GM18507 (cell line): ENCODE data around the gene UST.
A peak's percentile ranks its signal among the peaks of the same experiment; 100 is the strongest.

ENCODE experiments used
- DNase-seq: peaks from one replicate; pipeline ENCODE4 v3.0.0; 2011; ENCODE audit warnings: low read depth; ENCODE audit not compliant: insufficient read length; ENCODE audit errors: extremely low spot score
- FAIRE-seq: peaks from 2 replicates; lab custom pipeline; 2011; peaks lifted over from hg19 to GRCh38; lab: Jason Lieb, UNC

Gene UST

GRCh38 chr6:149109397-149110070 lies 362.7 kb downstream of the UST start:
- FAIRE-seq (peak; percentile 9), DNase-seq (no peak)

- peak; percentile 75 for FAIRE-seq
These were observed 364.8 kb downstream of the UST start for GRCh38 chr6:149111556-149112115.

GRCh38 chr6:149112976-149113375 lies 366.1 kb downstream of the UST start:
- no peak for DNase-seq
- peak; percentile 59 for FAIRE-seq

More at GRCh38 chr6:149111556-149112115, 364.8 kb downstream of the UST start:
- no peak for DNase-seq

DNA sequence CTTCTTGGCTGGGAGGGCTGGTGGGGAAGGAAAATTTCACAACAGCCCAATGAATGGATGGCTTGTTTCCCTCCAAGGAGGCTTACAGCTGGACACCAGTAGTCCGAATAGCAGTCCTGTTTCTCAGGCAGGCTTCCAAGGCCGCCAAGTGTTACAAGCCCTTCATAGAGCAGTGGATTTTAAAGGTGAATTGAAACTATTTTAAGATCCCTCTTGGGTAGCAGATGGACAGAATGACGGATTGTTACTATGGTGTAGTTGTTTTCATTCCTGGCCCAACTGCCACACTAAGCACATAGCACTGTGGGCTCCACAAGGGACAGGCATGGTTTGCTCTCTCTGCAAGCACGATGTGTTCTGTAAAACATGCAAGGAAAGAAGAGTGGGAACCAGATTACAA lies 367.3 kb downstream of the UST start:
- FAIRE-seq (no peak), DNase-seq (no peak)

- FAIRE-seq (no peak), DNase-seq (no peak)
These were observed 372.2 kb downstream of the UST start for GRCh38 chr6:149118737-149119653.

DNA sequence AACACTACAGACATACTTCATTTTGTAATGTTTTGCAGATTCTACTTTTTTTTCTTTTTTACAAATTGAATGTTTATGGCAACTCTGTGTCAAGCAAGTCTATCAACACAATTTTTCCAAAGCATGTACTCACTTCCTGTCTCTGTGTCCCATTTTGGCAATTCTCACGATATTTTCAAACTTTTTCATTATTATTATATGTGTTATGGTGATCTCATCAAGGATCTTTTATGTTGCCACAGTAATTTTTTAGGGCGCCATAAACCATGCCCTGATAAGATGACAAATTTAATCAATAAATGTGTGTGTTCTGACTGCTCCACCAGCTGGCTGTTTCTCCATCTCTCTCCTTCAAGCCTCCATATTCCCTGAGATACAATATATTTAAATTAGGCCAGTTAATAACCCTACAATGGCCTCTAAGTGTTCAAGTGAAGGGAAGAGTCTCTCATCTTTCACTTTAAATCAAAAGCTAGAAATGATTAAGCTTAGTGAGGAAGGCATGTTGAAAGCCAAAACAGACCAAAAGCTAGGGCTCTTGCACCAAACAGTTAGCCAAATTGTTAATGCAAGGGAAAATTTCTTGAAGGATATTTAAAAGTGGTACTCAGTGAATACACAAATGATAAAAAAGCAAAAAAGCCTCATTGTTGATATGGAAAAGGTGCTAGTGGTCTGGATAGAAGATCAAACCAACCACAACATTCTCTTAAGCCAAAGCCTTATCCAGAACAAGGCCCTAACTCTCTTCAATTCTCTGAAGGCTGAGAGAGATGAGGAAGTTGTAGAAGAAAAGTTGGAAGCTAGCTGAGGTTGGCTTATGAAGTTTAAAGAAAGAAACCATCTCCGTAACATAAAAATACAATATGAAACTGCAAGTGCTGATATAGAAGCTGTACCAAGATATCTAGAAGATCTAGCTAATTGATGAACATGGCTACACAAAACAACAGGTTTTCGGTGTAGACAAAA lies 376.3 kb downstream of the UST start:
- FAIRE-seq (no peak), DNase-seq (no peak)

GRCh38 chr6:149125309-149125708 lies 378.5 kb downstream of the UST start:
- no peak for FAIRE-seq
- DNase-seq = no peak
